ENCODE measurements around the gene LRRC59.
"Not testable (repeated sequence)": the region's sequence is repeated elsewhere in the genome, so short reads cannot be mapped to it uniquely, and the experiment has no call there.

Gene LRRC59

DNA sequence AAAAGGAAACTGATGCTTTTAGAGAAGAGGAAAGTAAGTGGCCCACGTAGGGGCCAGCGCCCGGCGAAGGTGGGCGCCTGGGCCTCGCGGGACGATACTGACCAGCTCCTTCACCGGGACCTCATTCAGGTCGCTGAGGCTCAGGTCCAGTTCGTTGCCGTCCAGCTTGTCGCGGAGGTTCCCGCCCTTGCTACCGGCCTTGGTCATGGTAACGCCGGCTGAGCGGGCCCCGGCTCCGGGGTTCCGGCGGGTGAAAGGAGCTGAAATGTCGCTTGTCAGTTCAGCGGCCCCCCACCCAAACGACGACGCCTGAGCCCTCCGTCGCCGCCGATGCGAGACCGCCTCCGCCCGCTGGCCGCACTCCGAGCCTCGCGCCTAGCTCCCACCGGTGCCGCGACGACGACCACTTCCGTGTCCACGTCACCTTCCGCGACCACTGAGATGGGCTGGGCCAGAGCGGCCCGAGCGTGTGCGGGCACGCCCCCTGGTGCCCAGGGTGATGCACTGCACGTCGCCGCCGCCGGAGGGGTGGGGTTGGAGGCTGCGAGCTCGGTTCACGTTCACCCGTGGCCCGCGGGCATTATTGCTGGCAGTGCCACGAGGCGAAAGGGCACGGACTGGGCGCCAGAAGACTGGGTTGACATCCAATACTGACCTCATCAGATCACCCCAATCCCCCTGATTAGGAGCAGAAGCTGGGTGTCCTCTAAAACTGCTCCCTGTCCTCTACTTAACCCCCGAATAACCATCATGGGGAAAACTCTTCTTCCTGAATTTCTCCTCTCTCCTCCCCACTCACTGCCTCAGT lies at the start of gene LRRC59:
Gene LRRC59, minus strand, starts transcription at position 413 of the 808 bp plus-strand sequence. Its CDS starts 206 bp downstream, at position 207.
- peak; percentile 53 to 59 for DNase-seq (ENCODE audit: low read depth in 2 of 2)

DNA sequence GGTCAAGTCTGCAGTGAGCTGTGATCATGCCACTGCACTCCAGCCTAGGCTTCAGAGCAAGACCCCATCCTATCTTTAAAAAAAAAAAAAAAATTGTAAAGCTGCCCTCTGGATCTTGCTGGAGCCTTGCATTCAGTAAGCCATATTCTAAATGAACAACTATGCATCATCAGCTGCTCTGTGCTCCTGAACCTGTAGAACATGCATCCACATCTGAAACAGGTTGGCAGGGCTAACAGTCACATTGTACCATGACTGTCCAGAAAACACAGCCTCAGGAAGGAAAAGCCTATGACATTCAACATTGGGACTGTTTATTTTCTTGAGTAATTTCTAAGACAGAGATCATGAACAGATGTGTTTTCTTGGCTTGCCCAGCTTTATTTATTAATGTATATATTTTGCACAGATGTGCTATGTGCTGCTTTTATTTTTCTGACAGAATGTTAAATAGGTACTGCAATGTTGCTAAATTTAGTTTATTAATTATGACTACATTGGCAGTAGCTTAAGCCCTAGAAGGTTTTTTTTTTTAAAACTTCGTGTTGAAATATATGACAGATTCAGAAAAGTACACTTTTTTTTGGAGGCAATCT lies 48.5 kb upstream of the LRRC59 start:
- no peak for DNase-seq (ENCODE audit: low read depth in 2 of 2)

DNA sequence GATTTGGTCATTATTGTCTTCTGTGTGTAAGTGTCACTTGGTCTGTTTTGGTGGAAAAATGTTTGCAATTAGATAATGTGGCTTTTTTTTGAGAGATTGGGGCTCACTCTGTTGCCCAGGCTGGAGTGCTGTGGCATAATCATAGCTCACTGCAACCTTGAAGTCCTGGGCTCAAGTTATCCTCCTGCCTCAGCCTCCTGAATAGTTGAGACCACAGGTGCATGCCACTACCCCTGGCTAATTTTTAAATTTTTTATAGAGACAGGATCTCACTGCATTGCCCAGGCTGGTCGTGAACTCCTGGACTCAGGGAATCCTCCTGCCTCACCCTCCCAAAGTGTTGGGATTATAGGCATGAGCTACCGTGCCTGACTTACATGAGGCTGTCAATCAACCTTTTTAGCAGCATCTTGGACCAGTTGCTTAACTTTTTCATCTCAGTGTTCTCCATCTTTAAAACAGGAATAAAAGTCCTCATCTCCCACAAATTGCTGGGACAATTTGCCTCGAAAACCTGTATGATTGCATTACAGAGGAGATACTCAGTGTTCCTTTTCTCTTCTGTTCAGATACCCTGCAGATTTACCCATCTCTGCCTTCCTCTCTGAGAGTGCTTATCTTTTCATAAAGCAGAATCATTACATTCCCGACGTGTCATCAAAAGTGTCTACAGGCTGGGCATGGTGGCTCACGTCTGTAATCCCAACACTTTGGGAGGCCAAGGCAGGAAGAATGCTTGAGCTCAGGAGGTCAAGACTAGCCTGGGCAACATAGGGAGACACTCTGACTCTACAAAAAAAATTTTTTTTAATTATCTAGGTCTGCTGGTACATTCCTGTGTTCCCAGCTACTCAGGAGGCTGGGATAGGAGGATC lies 47.8 kb upstream of the LRRC59 start:
- no peak for DNase-seq (ENCODE audit: low read depth in 2 of 2)

DNA sequence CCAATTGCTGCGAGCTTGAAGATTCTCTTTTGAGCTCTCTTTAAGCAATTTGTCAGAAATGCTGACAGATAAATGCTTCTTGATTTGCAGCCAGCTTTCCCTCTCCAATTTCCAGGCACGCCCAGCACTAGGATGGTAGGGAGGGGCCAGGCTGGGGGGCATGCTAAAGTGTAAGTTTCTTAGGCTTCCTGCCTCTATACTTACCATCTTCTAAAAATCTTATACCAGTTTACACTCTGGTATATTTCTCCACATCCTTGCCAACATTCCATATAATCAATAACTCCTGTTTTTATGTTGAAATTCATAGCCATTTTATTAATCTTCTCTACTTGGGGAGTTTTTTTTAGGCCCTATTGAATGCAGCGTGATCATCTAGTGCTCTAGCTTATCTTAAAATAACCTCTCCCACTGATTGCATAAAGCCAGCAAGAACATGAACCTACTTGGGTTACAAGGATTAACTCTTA lies 46.2 kb upstream of the LRRC59 start:
- no peak for DNase-seq (ENCODE audit: low read depth in 2 of 2)

DNA sequence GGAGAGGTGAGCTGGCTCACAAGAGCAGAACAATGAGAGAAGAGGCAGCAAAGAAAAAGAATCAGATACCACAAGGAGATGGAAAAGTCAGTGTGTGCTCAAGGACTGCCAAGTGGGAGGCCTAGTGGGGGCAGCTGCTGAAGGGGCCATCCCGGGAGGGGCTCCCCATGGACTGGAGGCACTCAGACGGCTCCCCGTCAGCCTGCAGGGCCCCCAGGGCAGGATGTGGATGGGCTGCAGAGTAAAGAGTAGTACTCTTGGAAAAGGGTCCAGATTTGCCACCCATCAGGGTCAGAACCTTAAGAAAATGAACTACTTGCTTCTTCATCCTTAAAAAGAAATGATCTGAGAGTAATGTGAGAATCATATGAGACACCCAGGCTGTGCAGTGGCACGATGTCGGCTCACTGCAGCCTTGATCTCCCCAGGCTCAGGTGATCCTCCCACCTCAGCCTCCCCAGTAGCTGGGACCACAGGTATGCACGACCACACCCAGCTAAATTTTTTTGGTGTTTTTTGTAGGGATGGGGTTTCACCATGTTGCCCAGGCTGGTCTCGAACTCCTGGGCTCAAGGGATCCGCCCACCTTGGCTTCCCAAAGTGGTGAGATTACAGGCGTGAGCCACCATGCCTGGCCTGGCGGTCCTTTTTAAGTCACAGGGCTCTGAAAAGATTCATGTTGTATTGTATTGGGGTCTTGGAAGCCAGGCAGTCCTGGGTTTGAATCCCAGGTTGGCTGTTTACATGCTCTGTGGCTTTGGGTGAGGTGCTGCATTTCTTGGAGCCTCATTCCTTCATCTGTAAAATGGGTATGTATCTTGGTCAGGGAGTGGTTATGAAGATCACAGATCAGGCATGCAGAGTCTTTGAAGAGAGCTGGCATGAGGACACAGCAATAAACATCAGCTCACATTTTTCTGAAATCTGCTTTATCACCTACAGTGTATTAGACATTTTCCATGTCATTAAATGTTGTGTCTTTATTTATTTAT lies 43.8 kb upstream of the LRRC59 start:
- no peak for DNase-seq (ENCODE audit: low read depth in 2 of 2)

DNA sequence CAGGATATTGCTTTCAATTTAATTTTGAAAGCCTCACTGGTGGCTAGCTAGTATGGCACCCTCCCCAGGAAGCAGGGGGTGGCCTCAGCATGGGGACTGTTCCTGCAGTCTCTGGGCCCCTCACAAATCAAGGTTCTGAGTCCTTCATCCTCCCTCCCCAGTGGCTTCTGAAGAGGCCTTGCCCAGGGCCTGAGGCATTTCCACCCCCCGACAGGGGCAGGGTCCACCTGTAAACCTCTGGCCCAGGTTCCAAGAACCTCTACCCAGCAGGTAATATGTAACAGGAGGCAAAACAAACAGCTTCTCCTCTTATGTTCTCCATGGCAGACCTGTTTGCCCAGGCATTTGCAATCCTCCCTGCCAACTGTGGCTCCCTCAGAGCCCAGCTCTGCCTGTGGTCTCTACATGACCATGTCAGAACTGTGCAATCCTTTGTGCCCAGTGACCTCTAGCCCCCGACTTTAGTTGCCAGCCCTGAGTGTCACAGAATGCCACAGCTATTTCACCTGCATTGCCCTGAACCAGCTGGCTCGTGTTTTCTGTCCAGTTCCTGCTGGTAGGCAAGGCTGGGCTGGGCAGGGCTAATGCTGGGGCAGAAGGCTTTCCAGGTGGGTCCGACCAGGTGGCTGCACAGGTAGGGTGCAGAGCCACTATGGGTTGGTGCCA lies 43.0 kb upstream of the LRRC59 start:
- DNase-seq (ENCODE audit: low read depth in 2 of 2): no peak

DNA sequence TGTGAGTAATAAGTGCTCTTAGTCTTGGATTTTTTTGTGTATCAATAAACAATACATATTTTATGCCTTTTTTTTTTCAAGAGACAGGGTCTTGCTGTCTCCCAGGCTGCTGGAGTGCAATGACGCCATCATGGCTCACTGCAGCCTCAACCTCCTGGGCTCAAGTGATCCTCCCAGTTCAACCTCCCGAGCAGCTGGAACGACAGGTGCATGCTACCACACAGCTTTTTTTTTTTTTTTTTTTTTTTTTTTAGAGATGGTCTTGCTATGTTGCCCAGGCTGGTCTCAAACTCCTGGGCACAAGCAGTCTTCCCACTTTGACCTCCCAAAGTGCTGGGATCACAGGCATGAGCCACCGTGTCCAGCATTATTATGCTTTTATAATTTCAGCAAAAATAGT lies 41.7 kb upstream of the LRRC59 start:
- DNase-seq (ENCODE audit: low read depth in 2 of 2): no peak

DNA sequence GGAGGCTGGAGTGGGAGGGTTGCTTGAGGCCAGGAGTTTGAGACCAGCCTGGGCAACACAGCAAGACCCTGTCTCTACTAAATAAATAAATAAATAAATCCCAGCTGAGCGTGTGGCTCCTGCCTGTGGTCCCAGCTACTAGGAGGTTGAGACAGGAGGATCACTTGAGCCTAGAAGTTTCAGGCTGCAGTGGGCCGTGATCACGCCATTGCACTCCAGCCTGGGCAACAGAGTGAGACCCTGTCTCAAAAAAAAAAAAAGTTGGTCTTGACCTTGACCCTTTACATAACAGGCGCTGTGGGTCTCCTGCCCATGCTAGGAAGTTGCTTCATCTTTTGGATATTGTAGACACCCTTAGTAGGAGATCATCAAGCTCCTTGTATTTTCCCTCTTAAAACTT lies 40.1 kb upstream of the LRRC59 start:
- no peak for DNase-seq (ENCODE audit: low read depth in 2 of 2)

DNA sequence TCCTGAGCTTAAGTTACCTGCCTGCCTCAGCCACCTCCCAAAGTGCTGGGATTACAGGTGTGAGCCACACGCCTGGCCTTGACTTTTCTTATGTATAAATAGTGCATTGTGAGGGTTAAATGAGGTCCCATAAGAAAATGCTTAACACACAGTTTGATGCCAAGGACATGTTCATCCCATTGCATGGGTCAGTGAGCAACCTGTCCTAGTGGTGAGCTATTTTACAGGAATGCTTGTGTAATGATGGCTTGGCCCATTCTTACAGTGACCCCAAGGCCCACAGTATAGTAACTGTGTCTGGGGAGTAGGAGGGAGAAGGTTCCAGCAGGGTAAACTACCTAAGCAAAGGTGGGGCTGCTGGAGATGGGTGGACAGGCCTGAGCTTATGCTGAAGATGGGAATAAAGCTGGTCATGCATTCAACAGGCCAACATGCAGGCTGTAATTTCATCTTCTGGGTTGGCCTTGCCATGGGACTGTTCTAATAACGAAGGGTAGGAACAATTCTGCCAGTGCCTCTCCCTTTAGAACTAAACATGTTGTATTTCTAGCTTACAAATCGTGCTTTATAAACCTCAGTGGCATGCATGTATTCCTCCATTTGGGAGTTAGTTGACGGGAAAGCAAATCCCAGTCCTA lies 34.9 kb upstream of the LRRC59 start:
- no peak for DNase-seq (ENCODE audit: low read depth in 2 of 2)

DNA sequence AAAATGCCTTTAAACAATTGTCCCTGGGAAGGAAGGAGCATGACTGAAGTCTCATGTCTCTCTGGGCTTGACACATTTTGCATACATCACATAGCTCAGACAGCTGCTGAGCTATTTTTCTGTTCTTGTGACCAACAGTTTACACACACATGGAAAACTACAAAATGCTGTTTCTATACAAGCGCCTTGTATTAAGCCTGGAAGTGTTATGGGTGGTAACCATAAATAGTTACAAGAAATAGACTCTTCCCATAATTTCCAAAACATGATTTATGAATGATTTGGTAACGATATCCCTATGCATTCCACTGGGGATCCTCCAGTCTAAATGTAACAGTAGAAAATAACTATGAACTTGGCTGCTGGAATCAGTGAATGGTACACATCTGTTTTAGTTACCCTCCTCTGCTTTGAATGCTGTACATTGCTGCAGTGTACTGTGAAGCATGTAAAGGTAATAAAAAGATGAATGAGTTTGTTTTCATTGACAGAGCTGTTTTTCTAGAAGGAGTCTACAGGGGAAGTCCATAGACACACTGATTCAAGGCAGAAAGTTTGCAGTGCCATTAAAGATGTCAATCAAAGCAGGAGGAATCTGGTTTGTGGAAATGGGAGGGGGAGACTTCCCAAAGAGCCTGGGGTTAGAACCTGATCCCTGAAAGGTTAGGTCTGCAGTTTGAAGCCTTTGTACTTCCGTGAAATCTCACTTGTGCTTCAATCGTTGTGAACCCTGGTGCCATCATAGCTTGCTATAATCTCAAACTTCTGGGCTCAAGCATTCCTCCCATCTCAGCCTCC lies 33.7 kb upstream of the LRRC59 start:
- no peak for DNase-seq (ENCODE audit: low read depth in 2 of 2)

DNA sequence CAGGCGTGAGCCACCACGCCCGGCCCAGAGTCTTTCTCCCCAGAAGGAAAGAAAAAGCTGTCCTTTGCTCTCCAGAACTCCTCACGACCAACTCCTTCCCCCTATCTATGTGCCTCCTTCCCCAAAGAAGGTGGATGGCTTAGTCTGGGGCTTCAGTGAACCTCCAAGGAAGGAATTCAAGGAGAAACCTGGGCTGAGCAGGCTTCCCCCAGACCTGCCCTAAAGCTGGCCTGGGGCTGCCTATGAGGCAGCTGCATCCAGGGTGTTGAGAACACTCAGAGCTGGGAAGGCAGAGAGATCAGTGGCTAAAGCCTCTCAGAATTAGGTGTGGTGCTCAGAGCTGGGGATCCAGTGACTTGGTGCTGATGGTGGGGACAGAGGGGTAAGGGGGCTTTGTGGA lies 32.5 kb upstream of the LRRC59 start:
- no peak for DNase-seq (ENCODE audit: low read depth in 2 of 2)

DNA sequence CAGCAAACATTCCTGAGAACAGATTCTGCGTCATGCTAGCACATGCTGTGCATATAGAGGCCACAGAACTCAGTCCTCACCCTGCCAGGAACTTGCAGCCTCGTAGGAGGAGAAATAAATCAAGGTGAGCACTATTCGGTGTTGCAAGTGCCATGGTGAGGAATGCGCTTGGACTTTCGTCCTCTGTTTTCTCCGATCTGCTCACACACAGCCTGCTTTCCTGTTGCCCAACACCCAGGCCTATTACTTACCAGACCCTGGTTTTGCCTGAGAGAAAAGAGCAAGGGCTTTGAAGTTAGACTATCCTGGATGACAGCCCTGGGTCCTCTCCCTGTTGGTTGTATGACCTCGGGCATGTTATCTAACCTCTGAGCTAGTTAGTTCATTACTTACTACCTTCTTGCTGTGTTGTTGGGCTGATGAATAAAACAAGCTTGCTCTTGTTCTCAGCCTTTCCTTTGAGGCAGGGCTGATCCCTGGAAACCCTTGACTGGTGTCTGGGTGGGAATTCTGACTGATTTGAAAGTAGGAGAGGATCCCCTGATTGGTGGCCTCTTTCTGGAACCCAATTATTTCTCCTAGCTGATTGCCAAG lies 31.6 kb upstream of the LRRC59 start:
- no peak for DNase-seq (ENCODE audit: low read depth in 2 of 2)

DNA sequence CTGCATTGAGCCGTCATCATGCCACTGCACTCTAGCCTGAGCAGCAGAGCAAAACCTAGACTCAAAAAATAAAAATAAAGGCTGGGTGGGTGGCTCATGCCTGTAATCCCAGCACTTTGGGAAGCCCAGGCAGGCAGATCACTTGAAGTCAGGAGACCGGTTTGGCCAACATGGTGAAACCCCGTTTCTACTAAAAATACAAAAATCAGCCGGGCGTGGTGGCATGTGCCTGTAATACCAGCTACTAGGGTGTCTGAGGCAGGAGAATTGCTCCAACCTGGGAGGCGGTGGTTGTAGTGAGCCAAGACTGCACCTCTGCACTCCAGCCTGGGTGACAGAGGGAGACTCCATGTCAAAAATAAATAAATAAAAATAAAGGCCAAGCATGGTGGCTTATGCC lies 30.8 kb upstream of the LRRC59 start:
- DNase-seq (ENCODE audit: low read depth in 2 of 2): not testable (repeated sequence)

DNA sequence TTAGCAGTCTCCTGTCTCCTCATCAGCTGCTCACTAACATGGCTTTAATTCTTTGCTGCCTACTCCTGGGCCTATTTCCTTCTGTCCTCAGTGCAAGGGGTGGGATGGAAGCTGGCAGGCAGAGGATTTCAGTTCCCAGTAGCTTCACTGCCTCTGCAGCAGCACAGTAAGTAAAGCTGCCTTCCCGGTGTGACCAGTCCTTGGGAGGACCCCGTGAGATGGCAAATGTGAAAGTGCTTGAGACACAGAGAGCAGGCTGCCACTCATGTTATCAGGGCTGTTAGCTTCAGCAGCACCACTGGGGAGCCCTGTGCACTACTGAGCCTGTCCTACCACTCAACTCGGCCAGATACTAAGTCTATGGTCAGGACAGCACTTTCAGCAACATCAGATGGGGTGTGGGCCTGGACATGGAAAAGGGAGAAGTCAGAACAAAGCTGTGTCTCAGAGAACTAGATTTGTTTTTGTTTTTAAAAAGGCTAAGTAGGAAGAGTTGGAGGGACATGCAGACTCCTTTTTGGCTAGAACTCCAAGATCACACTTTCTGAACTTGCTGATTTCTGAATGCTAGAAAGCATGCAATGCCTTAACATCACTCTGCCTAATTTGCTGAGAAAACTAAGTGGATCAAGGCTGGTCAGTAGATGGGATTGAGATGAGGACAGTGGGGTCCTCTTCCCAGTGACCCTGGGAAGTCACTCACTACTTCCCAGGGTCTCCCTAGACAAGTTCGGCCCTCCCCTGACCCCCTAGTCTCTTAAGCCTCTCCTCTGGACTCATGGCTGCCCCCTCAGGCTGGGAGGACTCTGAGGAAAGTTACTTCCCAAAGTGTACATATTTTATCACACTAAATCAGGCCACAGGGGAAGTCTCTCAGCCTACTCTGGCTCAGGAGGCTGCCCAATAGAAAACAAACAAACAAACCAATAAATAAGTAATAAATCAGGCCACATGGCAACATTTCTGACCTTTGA lies 29.8 kb upstream of the LRRC59 start:
- no peak for DNase-seq (ENCODE audit: low read depth in 2 of 2)

DNA sequence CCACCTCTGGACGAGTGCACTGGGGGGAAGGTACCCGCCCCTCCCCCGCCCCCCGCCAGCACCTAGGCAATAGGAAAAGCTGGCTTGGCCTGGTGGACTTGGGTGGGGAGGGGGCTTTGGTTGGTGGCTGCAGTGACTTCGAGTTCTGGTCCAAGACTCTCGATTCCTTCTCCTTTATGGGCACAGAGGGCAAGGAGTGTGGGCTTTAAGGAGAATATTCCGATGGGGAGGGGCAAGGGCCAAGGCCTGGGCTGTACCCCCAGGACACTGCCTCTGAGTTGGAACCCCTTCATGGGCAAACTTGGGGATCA lies 29.1 kb upstream of the LRRC59 start:
- DNase-seq (ENCODE audit: low read depth in 2 of 2): no peak

DNA sequence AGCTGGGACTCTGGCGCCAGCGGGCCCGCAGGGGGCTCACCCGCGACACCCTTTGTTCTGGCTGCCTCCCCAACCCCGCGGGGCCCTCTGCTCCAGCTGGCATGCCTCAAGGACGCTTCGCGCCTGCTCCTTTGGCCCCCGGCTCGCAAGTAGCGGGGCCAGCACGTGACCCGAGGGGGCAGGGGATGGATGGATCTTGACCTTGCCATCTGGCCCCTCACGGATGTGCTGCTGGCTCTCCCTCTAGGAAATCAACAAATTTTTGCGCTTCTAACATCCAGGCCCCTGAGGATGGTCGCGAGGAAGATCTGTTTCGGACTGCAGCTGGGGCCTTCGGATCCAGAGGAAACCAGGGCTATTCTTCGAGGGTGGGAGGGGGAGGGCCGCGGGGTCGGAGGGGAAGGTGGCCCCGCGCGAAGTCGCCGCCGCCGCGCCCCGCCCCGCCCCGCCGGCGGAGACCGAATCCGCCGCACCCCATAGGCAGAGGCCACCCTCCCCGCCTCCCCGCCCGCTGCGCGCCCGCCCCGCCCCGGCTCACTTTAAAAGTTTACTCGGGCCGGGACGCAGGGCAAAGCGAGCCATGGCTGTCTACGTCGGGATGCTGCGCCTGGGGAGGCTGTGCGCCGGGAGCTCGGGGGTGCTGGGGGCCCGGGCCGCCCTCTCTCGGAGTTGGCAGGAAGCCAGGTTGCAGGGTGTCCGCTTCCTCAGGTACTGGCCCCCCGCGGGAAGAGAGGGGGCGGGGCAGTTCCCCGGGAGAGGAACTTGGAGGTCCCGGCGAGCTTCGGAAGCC lies 28.6 kb upstream of the LRRC59 start, which contains the start of gene ACSF2:
Gene ACSF2, plus strand, starts transcription at position 537 of the 790 bp plus-strand sequence. Its CDS starts 44 bp downstream, at position 581.
- DNase-seq (ENCODE audit: low read depth in 2 of 2): no peak
